Measurements from ENCODE around the gene COQ10B. TPM values are rescaled to one million over a fixed set of nuclear protein-coding genes. Genes with fewer than 3 reads are reported as not detected.

Gene COQ10B
- total RNA-seq, 1 experiment from 2014 or later = 21.7 TPM

Other genes with a start within 250 kb of the COQ10B start
- gene ANKRD44, start 142.8 kb upstream of the COQ10B start, total RNA-seq (2021) = 0.68 to 0.85 TPM (median 0.71 TPM) in 3 replicates
- 277 to 321 TPM (median 296 TPM) in 3 replicates for gene SF3B1, start 18.5 kb upstream of the COQ10B start, total RNA-seq (2021)
- gene HSPD1, start 46.3 kb downstream of the COQ10B start, total RNA-seq (2021) = 995 to 1,024 TPM (median 1,000 TPM) in 3 replicates
- gene HSPE1, start 46.8 kb downstream of the COQ10B start, total RNA-seq (2021) = 333 to 372 TPM (median 366 TPM) in 3 replicates
- 40.8 to 55.7 TPM (median 47.8 TPM) in 3 replicates for gene MOB4, start 62.5 kb downstream of the COQ10B start, total RNA-seq (2021)
- gene RFTN2, start 222.0 kb downstream of the COQ10B start, total RNA-seq (2021) = 1.1 to 1.9 TPM (median 1.5 TPM) in 3 replicates

Data from WTC11 (cell line).